ENCODE data around the gene SUB1. TPM values are rescaled to one million over a fixed set of nuclear protein-coding genes. Genes with fewer than 3 reads are reported as not detected.
"Not testable (repeated sequence)": the region's sequence is repeated elsewhere in the genome, so short reads cannot be mapped to it uniquely, and the experiment has no call there.

The SUB1 gene
- total RNA-seq, 1 donor from 2014 or later: 404 TPM

GRCh38 chr5:32552491-32552890 is 32.9 kb upstream of the SUB1 start:
- DNase-seq (ENCODE audit: low spot score); H3K27me3 Mint-ChIP-seq (ENCODE audit: low read depth); intact Hi-C loops (cut with micrococcal nuclease); H3K4me3 Mint-ChIP-seq (ENCODE audit: low read depth); H3K27ac Mint-ChIP-seq; H3K9me3 Mint-ChIP-seq; H3K4me1 Mint-ChIP-seq (ENCODE audit: low read depth): not testable (repeated sequence)
- peaks cover 58% of the 10 kb centered on the region for H3K36me3 Mint-ChIP-seq (ENCODE audit: low read depth)

GRCh38 chr5:32552936-32553335 is 32.4 kb upstream of the SUB1 start:
- H3K4me1 Mint-ChIP-seq (ENCODE audit: low read depth): peaks cover 5% of the 10 kb centered on the region
- no peak overlapping the region for H3K4me3 Mint-ChIP-seq (ENCODE audit: low read depth)
- H3K27me3 Mint-ChIP-seq (ENCODE audit: low read depth): no peaks in the 10 kb centered on the region
- peaks cover 56% of the 10 kb centered on the region for H3K36me3 Mint-ChIP-seq (ENCODE audit: low read depth)
- no peak for DNase-seq (ENCODE audit: low spot score)
- peaks cover 7% of the 10 kb centered on the region for H3K9me3 Mint-ChIP-seq
- intact Hi-C loops (cut with micrococcal nuclease): no loop called here
- no peak overlapping the region for H3K27ac Mint-ChIP-seq

GRCh38 chr5:32554181-32554780 is 31.1 kb upstream of the SUB1 start:
- H3K27ac Mint-ChIP-seq; intact Hi-C loops (cut with micrococcal nuclease); DNase-seq (ENCODE audit: low spot score); H3K4me1 Mint-ChIP-seq (ENCODE audit: low read depth); H3K27me3 Mint-ChIP-seq (ENCODE audit: low read depth); H3K9me3 Mint-ChIP-seq; H3K4me3 Mint-ChIP-seq (ENCODE audit: low read depth): not testable (repeated sequence)
- H3K36me3 Mint-ChIP-seq (ENCODE audit: low read depth): peaks cover 56% of the 10 kb centered on the region

GRCh38 chr5:32556543-32556942 is 28.8 kb upstream of the SUB1 start:
- DNase-seq (ENCODE audit: low spot score); intact Hi-C loops (cut with micrococcal nuclease); H3K27me3 Mint-ChIP-seq (ENCODE audit: low read depth); H3K4me3 Mint-ChIP-seq (ENCODE audit: low read depth); H3K9me3 Mint-ChIP-seq; H3K27ac Mint-ChIP-seq; H3K4me1 Mint-ChIP-seq (ENCODE audit: low read depth): not testable (repeated sequence)
- peaks cover 39% of the 10 kb centered on the region for H3K36me3 Mint-ChIP-seq (ENCODE audit: low read depth)

DNA sequence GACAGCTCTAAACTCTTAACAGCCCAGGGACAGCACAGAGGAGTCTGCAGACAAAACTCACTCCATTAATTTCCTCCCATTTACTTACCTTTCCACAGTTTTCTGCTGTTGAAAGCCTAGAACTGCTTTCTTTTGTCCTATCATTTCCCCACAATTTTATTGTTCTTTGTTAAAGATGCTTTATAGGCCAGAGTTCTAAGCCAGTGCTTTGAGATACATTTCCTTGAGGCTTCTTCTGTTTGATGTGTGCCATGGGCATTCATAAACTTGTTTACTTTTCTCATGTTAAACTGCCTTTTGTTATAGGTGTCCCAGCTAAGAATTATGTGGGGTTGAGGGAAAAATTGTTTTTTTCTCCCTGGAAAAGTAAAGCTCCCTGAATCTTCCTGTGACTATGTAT is 25.9 kb upstream of the SUB1 start:
- H3K27me3 Mint-ChIP-seq (ENCODE audit: low read depth): no peaks in the 10 kb centered on the region
- H3K36me3 Mint-ChIP-seq (ENCODE audit: low read depth): peaks cover 23% of the 10 kb centered on the region
- DNase-seq (ENCODE audit: low spot score): no peak
- H3K4me1 Mint-ChIP-seq (ENCODE audit: low read depth): peaks cover 2% of the 10 kb centered on the region
- intact Hi-C loops (cut with micrococcal nuclease): no loop called here
- no peak overlapping the region for H3K4me3 Mint-ChIP-seq (ENCODE audit: low read depth)
- no peaks in the 10 kb centered on the region for H3K9me3 Mint-ChIP-seq
- H3K27ac Mint-ChIP-seq: no peak overlapping the region

DNA sequence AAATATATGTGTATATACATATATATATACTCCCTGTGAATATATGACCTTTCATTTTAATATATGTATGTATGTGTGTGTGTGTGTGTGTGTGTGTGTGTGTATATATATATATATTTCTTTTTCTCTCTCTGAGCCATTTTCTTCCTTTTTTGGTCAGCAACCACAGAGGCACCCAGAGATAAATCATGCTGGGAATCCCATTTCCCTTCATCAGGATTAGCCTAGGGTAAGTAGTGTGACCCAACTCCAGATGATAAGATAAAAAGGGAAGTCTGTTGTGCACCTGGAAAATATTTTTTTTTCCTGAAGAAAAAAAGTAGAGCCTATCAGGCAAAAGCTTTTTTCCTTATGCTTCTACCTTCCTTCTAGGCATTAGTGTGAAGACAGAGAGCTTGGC is 25.4 kb upstream of the SUB1 start:
- no peaks in the 10 kb centered on the region for H3K9me3 Mint-ChIP-seq
- intact Hi-C loops (cut with micrococcal nuclease): no loop called here
- H3K4me3 Mint-ChIP-seq (ENCODE audit: low read depth): no peak overlapping the region
- H3K36me3 Mint-ChIP-seq (ENCODE audit: low read depth): peaks cover 23% of the 10 kb centered on the region
- no peaks in the 10 kb centered on the region for H3K27me3 Mint-ChIP-seq (ENCODE audit: low read depth)
- no peak overlapping the region for H3K27ac Mint-ChIP-seq
- no peaks in the 10 kb centered on the region for H3K4me1 Mint-ChIP-seq (ENCODE audit: low read depth)
- no peak for DNase-seq (ENCODE audit: low spot score)

DNA sequence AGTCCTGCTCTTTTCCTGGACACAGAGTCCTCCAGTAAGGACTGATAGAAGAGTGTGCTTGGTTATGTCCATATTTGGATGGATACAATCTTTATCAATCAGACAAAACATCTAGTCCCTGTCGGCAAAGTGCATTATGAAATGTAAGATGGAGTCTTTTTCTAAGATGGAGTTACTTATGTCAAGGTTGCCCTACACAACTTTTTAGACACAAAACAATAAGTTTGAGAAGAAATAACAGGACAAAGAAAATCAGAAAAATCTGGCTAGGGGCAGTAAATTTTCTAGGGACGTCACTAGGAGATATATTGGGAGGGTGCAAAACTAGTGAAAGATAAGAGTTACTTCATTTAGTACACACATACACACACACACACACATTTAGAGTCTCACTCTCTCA is 23.3 kb upstream of the SUB1 start:
- no peak for DNase-seq (ENCODE audit: low spot score)
- intact Hi-C loops (cut with micrococcal nuclease): no loop called here
- Mint-ChIP-seq H3K27me3 (ENCODE audit: low read depth) (no peaks in the 10 kb centered on the region), H3K9me3 (no peaks in the 10 kb centered on the region), H3K4me1 (ENCODE audit: low read depth) (no peaks in the 10 kb centered on the region), H3K36me3 (ENCODE audit: low read depth) (peaks cover 34% of the 10 kb centered on the region), H3K4me3 (ENCODE audit: low read depth) (no peak overlapping the region), H3K27ac (no peak overlapping the region)

DNA sequence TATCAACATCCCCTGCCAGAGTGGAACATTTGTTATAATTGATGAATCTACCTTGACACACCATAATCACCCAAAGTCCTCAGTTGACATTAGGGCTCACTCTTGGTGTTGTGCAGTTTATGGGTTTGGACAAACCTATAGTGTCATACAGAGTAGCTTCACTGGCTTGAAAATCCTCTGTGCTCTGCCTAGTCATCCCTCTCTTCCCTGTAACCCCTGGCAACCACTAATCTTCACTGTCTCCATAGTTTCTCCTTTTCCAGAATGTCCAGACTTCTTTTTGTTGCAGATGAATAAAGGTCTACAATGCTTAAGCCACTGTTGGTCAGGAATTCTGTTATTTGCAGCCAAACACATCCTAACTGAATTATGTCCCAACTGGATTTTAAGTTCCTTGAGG is 22.5 kb upstream of the SUB1 start:
- H3K27me3 Mint-ChIP-seq (ENCODE audit: low read depth): no peaks in the 10 kb centered on the region
- H3K36me3 Mint-ChIP-seq (ENCODE audit: low read depth): peaks cover 38% of the 10 kb centered on the region
- no peaks in the 10 kb centered on the region for H3K4me1 Mint-ChIP-seq (ENCODE audit: low read depth)
- no peak for DNase-seq (ENCODE audit: low spot score)
- no peaks in the 10 kb centered on the region for H3K9me3 Mint-ChIP-seq
- intact Hi-C loops (cut with micrococcal nuclease): no loop called here
- H3K27ac Mint-ChIP-seq: no peak overlapping the region
- no peak overlapping the region for H3K4me3 Mint-ChIP-seq (ENCODE audit: low read depth)

DNA sequence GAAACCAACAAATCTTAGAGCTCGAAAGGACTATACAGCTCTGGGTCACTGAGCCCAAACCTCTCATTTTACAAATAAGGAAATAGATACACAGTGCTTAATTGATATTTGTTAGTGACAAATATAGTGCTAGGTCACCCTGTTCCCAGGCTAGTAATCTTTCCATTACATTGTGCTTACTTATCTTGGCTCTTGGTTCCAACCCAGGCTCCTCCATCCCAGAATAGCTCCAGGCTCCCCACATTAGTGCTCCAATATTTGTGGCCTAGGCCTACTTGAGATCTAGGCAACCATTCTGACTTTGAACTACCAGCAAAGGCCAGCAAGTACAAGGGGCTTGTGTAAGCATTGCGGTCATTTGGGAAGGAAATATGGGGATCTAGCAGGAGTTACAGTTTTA is 21.7 kb upstream of the SUB1 start:
- Mint-ChIP-seq H3K36me3 (ENCODE audit: low read depth) (peaks cover 38% of the 10 kb centered on the region), H3K9me3 (no peaks in the 10 kb centered on the region), H3K27ac (no peak overlapping the region), H3K27me3 (ENCODE audit: low read depth) (no peaks in the 10 kb centered on the region), H3K4me1 (ENCODE audit: low read depth) (no peaks in the 10 kb centered on the region), H3K4me3 (ENCODE audit: low read depth) (no peak overlapping the region)
- intact Hi-C loops (cut with micrococcal nuclease): no loop called here
- DNase-seq (ENCODE audit: low spot score): no peak

DNA sequence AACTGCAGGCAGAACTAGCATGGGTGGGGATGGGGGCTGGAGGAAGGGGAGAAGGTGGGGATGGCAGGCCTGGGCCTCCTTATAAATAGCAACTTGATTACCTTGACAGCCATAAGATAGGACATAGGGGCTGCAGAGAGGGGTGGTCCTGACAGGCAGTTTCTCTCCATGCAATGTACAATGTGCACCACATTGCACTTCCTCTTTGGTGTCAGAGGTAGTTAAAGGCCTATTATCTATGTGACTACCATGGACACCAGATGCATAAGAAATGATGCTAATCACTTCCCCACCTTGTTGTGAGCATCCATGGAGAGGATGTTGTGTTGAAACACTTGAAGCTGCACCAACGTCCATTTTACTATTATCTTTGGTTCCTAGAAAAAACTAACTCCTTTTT is 20.2 kb upstream of the SUB1 start:
- intact Hi-C loops (cut with micrococcal nuclease): no loop called here
- no peaks in the 10 kb centered on the region for H3K9me3 Mint-ChIP-seq
- peaks cover 44% of the 10 kb centered on the region for H3K36me3 Mint-ChIP-seq (ENCODE audit: low read depth)
- no peak overlapping the region for H3K4me3 Mint-ChIP-seq (ENCODE audit: low read depth)
- DNase-seq (ENCODE audit: low spot score): no peak
- no peak overlapping the region for H3K27ac Mint-ChIP-seq
- H3K4me1 Mint-ChIP-seq (ENCODE audit: low read depth): peaks cover 1% of the 10 kb centered on the region
- no peaks in the 10 kb centered on the region for H3K27me3 Mint-ChIP-seq (ENCODE audit: low read depth)

- Mint-ChIP-seq H3K36me3 (ENCODE audit: low read depth) (peaks cover 40% of the 10 kb centered on the region), H3K4me1 (ENCODE audit: low read depth) (peaks cover 2% of the 10 kb centered on the region), H3K27ac (no peak overlapping the region), H3K4me3 (ENCODE audit: low read depth) (no peak overlapping the region), H3K9me3 (no peaks in the 10 kb centered on the region), H3K27me3 (ENCODE audit: low read depth) (no peaks in the 10 kb centered on the region)
- DNase-seq (ENCODE audit: low spot score): no peak
- intact Hi-C loops (cut with micrococcal nuclease): no loop called here
These were observed 18.8 kb upstream of the SUB1 start for GRCh38 chr5:32566319-32567111.

GRCh38 chr5:32571128-32571527 is 14.2 kb upstream of the SUB1 start:
- no peaks in the 10 kb centered on the region for H3K27me3 Mint-ChIP-seq (ENCODE audit: low read depth)
- intact Hi-C loops (cut with micrococcal nuclease): no loop called here
- no peaks in the 10 kb centered on the region for H3K9me3 Mint-ChIP-seq
- DNase-seq (ENCODE audit: low spot score): no peak
- H3K4me1 Mint-ChIP-seq (ENCODE audit: low read depth): peaks cover 2% of the 10 kb centered on the region
- no peak overlapping the region for H3K27ac Mint-ChIP-seq
- peaks cover 26% of the 10 kb centered on the region for H3K36me3 Mint-ChIP-seq (ENCODE audit: low read depth)
- H3K4me3 Mint-ChIP-seq (ENCODE audit: low read depth): no peak overlapping the region

DNA sequence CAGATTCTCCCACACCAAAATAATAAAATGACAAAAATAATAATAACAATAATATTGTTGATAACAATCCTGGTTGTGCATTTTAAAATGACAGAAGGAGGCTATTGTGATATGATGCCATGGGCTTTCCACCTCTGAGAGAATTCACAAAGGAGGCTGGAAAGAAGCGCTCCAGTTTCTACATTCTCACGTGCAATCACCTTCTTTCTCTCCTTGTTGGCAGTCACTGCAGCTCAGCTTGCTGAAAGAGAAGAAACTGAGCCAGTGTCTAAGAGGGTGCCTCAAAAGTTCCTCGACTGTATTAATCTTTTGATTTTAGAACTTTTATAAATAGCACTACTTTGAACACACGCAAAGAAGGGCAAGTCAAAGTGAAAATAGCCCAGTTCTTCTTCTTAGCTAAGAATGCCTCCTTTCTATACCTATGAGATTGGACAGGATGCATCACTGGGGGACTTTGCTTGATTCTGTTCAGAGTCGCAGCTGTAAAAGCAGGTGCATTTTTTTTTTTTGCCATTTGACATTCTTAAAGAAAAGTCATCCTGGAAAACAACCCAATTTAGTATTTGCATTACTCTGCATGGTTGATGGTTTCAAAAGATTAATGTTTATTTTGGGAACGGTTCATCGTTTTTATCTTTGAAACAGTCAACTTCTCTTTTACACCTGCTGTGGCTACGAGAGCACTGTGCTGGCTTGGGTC is 12.4 kb upstream of the SUB1 start:
- H3K4me3 Mint-ChIP-seq (ENCODE audit: low read depth): no peak overlapping the region
- H3K27me3 Mint-ChIP-seq (ENCODE audit: low read depth): no peaks in the 10 kb centered on the region
- DNase-seq (ENCODE audit: low spot score): no peak
- H3K36me3 Mint-ChIP-seq (ENCODE audit: low read depth): peaks cover 13% of the 10 kb centered on the region
- no peaks in the 10 kb centered on the region for H3K9me3 Mint-ChIP-seq
- no peak overlapping the region for H3K27ac Mint-ChIP-seq
- peaks cover 2% of the 10 kb centered on the region for H3K4me1 Mint-ChIP-seq (ENCODE audit: low read depth)
- intact Hi-C loops (cut with micrococcal nuclease): no loop called here
